Trophoblast cell (in vitro differentiated cells and primary cell): ENCODE data around the gene ENAH.

Source experiments
- DNase-seq, 2 donors: peaks; one replicate each; pipeline ENCODE4 v3.0.0-alpha.2; 2016
- H2AFZ ChIP-seq: 2 replicates; pipeline ENCODE4 v1.6.1; 2013; ENCODE audit warnings: low read length, moderate library complexity, mild to moderate bottlenecking; ENCODE audit not compliant: insufficient read depth, poor library complexity
- H2AK5ac ChIP-seq: 2 replicates; pipeline ENCODE4 v1.6.1; 2013; ENCODE audit warnings: mild to moderate bottlenecking, low read length
- H2BK120ac ChIP-seq: 2 replicates; pipeline ENCODE4 v1.6.1; 2013; ENCODE audit warnings: low read length, mild to moderate bottlenecking, moderate library complexity; ENCODE audit not compliant: insufficient read depth, poor library complexity
- H2BK12ac ChIP-seq: 2 replicates; pipeline ENCODE4 v1.6.1; 2013; ENCODE audit warnings: mild to moderate bottlenecking, low read length, moderate library complexity
- H2BK5ac ChIP-seq: 2 replicates; pipeline ENCODE4 v1.6.1; 2013; ENCODE audit warnings: low read length, low read depth, moderate library complexity, mild to moderate bottlenecking; ENCODE audit not compliant: poor library complexity
- H3K14ac ChIP-seq: 2 replicates; pipeline ENCODE4 v1.6.1; 2013; ENCODE audit warnings: mild to moderate bottlenecking, low read length
- H3K18ac ChIP-seq: 2 replicates; pipeline ENCODE4 v1.6.1; 2013; ENCODE audit warnings: mild to moderate bottlenecking, low read length
- H3K23ac ChIP-seq: 2 replicates; pipeline ENCODE4 v1.6.1; 2013; ENCODE audit warnings: low read length
- H3K27ac ChIP-seq: 2 replicates; pipeline ENCODE4 v1.5.1; 2013; ENCODE audit warnings: low read depth, mild to moderate bottlenecking, inconsistent platforms, low read length, moderate library complexity
- H3K27me3 ChIP-seq: 2 replicates; pipeline ENCODE4 v1.6.1; 2013; ENCODE audit warnings: inconsistent platforms, mild to moderate bottlenecking, low read length, moderate library complexity; ENCODE audit not compliant: insufficient read depth
- H3K36me3 ChIP-seq, 2 experiments: 1 replicate in 1 of 2; 2 replicates in 1 of 2; pipeline ENCODE4 v1.6.1; 2013; ENCODE audit warnings: low read length in 2 of 2, mild to moderate bottlenecking in 2 of 2, moderate library complexity in 1 of 2; ENCODE audit not compliant: insufficient read depth in 2 of 2, control insufficient read depth in 1 of 2
- H3K4ac ChIP-seq: 2 replicates; pipeline ENCODE4 v1.6.1; 2013; ENCODE audit warnings: low read depth, mild to moderate bottlenecking, low read length, moderate library complexity
- H3K4me1 ChIP-seq, 2 experiments: 1 replicate in 1 of 2; 2 replicates in 1 of 2; pipeline ENCODE4 v1.6.1; 2013; ENCODE audit warnings: low read length in 2 of 2, mild to moderate bottlenecking in 2 of 2, moderate library complexity in 1 of 2; ENCODE audit not compliant: insufficient read depth in 2 of 2, control insufficient read depth in 1 of 2
- H3K4me2 ChIP-seq: 2 replicates; pipeline ENCODE4 v1.6.1; 2013; ENCODE audit warnings: inconsistent platforms, mild to moderate bottlenecking, low read length, moderate library complexity
- H3K4me3 ChIP-seq: 2 replicates; pipeline ENCODE4 v1.5.1; 2013; ENCODE audit warnings: mild to moderate bottlenecking, low read depth, low read length, inconsistent platforms
- H3K79me1 ChIP-seq: one replicate; pipeline ENCODE4 v1.6.1; 2013; ENCODE audit warnings: low read length
- H3K79me2 ChIP-seq: 2 replicates; pipeline ENCODE4 v1.6.1; 2013; ENCODE audit warnings: low read length, mild to moderate bottlenecking; ENCODE audit not compliant: control insufficient read depth, insufficient read depth, poor library complexity
- H3K9ac ChIP-seq: 2 replicates; pipeline ENCODE4 v1.6.1; 2013; ENCODE audit warnings: mild to moderate bottlenecking, low read length
- H3K9me3 ChIP-seq: 2 replicates; pipeline ENCODE4 v1.6.1; 2013; ENCODE audit warnings: low read depth, mild to moderate bottlenecking, control low read depth, inconsistent platforms, low read length; ENCODE audit not compliant: insufficient read depth
- H4K12ac ChIP-seq: 2 replicates; pipeline ENCODE4 v1.6.1; 2013; ENCODE audit warnings: low read depth, mild to moderate bottlenecking, low read length, moderate library complexity
- H4K8ac ChIP-seq: 2 replicates; pipeline ENCODE4 v1.6.1; 2013; ENCODE audit warnings: low read depth, mild to moderate bottlenecking, low read length, moderate library complexity
- H4K91ac ChIP-seq: one replicate; pipeline ENCODE4 v1.6.1; 2013; ENCODE audit warnings: low read depth, mild to moderate bottlenecking, low read length, moderate library complexity
- WGBS: extraction: QIAGEN DNeasy Blood & Tissue Kit; methylation state at CpG from one replicate; pipeline ENCODE4 v1.1.7; 2013; ENCODE audit warnings: missing lambda C conversion rate; ENCODE audit not compliant: insufficient read length, insufficient coverage; ENCODE audit errors: extremely low coverage; 5-methylcytosine and 5-hydroxymethylcytosine counted together

The ENAH gene

GRCh38 chr1:225555821-225556220 is 97.1 kb downstream of the ENAH start:
- H3K14ac ChIP-seq, result no peak overlapping the region
- H3K9me3 ChIP-seq, result no peaks in the 10 kb centered on the region
- H3K27me3 ChIP-seq, result no peaks in the 10 kb centered on the region
- H2AFZ ChIP-seq, result no peak overlapping the region
- peaks cover 3% of the 10 kb centered on the region for H3K79me1 ChIP-seq
- WGBS, result no CpG with 5 or more reads among the region's 4 CpGs
- DNase-seq, result no peak
- no peak overlapping the region for H3K9ac ChIP-seq
- H3K4ac ChIP-seq, result no peak overlapping the region
- H2AK5ac ChIP-seq, result no peak overlapping the region
- no peak overlapping the region for H4K8ac ChIP-seq
- peaks cover 0 to 3% of the 10 kb centered on the region in 2 experiments for H3K4me1 ChIP-seq
- no peak overlapping the region for H2BK5ac ChIP-seq
- H3K18ac ChIP-seq, result no peak overlapping the region
- H3K4me3 ChIP-seq, result no peak overlapping the region
- no peaks in the 10 kb centered on the region for H3K79me2 ChIP-seq
- H2BK120ac ChIP-seq, result no peak overlapping the region
- H4K12ac ChIP-seq, result no peak overlapping the region
- no peak overlapping the region for H3K23ac ChIP-seq
- H4K91ac ChIP-seq, result no peak overlapping the region
- H3K36me3 ChIP-seq, result peaks cover 2 to 7% of the 10 kb centered on the region in 2 experiments
- no peak overlapping the region for H3K4me2 ChIP-seq
- H2BK12ac ChIP-seq, result no peak overlapping the region
- no peak overlapping the region for H3K27ac ChIP-seq

DNA sequence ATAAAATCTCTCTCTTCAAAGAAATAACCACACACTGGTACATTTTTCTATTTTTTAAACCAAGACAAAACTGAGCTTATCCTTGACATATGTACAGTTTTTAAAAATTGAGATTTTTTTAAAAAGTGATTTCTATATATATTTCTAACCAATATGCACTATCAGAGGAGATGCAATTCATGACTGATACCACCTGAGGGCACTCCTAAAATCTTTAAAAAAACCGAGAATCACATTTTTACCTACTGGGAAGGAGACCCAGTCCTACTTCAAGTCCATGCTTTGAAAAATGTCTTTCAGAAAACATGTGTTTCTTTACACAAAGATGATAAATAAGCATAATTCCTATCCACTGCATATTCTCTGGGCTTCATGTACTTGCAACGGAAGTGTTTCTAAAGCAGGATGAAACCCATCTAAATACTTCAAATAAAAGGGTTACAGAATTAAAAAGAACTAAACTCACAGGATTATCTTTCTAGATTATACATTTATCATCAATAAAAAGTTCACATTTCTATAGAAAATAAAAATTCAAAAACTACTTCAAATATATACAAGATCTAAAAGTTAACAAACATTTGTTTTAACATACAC is 98.6 kb downstream of the ENAH start:
- no peak overlapping the region for H2AFZ ChIP-seq
- no CpG with 5 or more reads among the region's 2 CpGs for WGBS
- no peak overlapping the region for H3K18ac ChIP-seq
- H4K8ac ChIP-seq, result no peak overlapping the region
- no peak overlapping the region for H2BK12ac ChIP-seq
- no peak overlapping the region for H3K4me2 ChIP-seq
- no peak overlapping the region for H3K4ac ChIP-seq
- no peaks in the 10 kb centered on the region for H3K27me3 ChIP-seq
- H3K36me3 ChIP-seq, result peaks cover 0 to 2% of the 10 kb centered on the region in 2 experiments
- no peaks in the 10 kb centered on the region for H3K9me3 ChIP-seq
- no peak overlapping the region for H3K14ac ChIP-seq
- no peaks in the 10 kb centered on the region for H3K79me2 ChIP-seq
- DNase-seq, result peak in 1 of 2 donors; percentile 63
- no peak overlapping the region for H3K4me3 ChIP-seq
- H3K4me1 ChIP-seq, result no peaks in the 10 kb centered on the region
- H3K27ac ChIP-seq, result no peak overlapping the region
- H2BK5ac ChIP-seq, result no peak overlapping the region
- no peak overlapping the region for H4K12ac ChIP-seq
- H2AK5ac ChIP-seq, result no peak overlapping the region
- H4K91ac ChIP-seq, result no peak overlapping the region
- H3K23ac ChIP-seq, result no peak overlapping the region
- no peaks in the 10 kb centered on the region for H3K79me1 ChIP-seq
- H2BK120ac ChIP-seq, result no peak overlapping the region
- no peak overlapping the region for H3K9ac ChIP-seq

DNA sequence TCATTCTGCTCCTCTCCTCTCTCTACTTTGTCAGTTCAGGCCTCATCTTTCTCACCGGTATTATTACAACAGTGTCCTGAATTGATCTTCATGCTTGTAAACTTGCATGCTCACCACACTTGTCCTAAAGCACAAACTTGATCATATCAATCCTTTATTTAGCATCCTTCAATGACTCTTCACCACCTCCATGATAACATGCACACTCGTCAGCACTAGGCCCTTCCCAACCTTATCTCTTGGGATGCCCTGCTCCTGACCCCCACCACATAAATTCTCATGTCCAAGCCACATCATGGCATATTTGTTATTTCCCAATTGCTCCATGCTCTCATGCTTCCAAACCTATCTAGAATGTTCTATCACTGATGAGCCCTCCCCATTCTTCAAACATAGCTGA is 103.1 kb downstream of the ENAH start:
- no peak overlapping the region for H4K12ac ChIP-seq
- no peaks in the 10 kb centered on the region for H3K9me3 ChIP-seq
- H2BK120ac ChIP-seq, result no peak overlapping the region
- H2AFZ ChIP-seq, result no peak overlapping the region
- no peak overlapping the region for H3K4ac ChIP-seq
- WGBS, result no CpG with 5 or more reads among the region's 2 CpGs
- no peak for DNase-seq
- no peak overlapping the region for H3K14ac ChIP-seq
- peaks cover 3 to 7% of the 10 kb centered on the region in 2 experiments for H3K4me1 ChIP-seq
- no peak overlapping the region for H3K4me2 ChIP-seq
- peaks cover 0 to 4% of the 10 kb centered on the region in 2 experiments for H3K36me3 ChIP-seq
- no peak overlapping the region for H4K8ac ChIP-seq
- no peak overlapping the region for H4K91ac ChIP-seq
- no peak overlapping the region for H3K18ac ChIP-seq
- no peak overlapping the region for H2BK12ac ChIP-seq
- H3K79me1 ChIP-seq, result no peaks in the 10 kb centered on the region
- no peak overlapping the region for H3K4me3 ChIP-seq
- no peaks in the 10 kb centered on the region for H3K27me3 ChIP-seq
- H3K27ac ChIP-seq, result no peak overlapping the region
- H3K79me2 ChIP-seq, result no peaks in the 10 kb centered on the region
- no peak overlapping the region for H3K9ac ChIP-seq
- no peak overlapping the region for H3K23ac ChIP-seq
- no peak overlapping the region for H2BK5ac ChIP-seq
- H2AK5ac ChIP-seq, result no peak overlapping the region

DNA sequence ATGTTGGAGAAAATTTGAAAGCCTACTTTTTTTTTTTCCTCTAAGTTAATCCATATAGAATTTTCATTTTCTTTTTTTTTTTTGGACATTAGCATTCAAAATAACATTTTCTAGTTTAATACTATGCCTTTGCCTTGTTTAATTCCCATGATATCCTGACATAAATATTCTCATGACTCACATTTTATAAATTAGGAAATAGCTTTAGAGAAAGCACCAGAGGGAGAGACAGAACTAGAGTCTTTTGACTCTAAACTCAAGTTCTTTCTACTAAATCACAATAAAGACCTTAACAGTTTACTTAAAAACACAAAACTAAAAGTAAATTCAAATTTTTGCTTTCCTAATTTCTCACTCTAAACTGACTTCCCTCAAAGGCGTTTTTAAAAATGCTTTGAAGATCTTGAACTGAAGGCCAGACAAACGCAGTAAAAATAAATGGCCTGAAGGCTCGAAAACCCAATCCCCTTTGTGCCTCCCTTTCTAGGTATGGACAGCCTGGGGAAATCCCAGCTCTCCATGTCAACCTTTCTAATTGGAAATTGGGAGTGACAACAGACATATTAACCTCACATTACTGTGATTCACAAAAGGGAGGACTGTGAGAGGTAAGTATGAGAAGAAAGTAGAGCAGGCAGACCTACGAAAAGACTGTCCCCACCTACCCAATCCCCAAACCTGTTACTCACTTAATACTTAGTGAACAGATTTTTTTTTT is 104.6 kb downstream of the ENAH start:
- Histone ChIP-seq H3K14ac (no peak overlapping the region), H3K9me3 (no peaks in the 10 kb centered on the region), H4K91ac (no peak overlapping the region), H3K4ac (no peak overlapping the region), H2BK12ac (no peak overlapping the region), H3K9ac (no peak overlapping the region), H2AFZ (no peak overlapping the region), H2BK120ac (no peak overlapping the region), H3K79me1 (no peaks in the 10 kb centered on the region), H3K36me3 (peaks cover 0 to 3% of the 10 kb centered on the region in 2 experiments), H3K4me2 (no peak overlapping the region), H3K18ac (no peak overlapping the region), H2BK5ac (no peak overlapping the region), H4K8ac (no peak overlapping the region), H3K4me3 (no peak overlapping the region), H2AK5ac (no peak overlapping the region), H4K12ac (no peak overlapping the region), H3K23ac (no peak overlapping the region), H3K27me3 (no peaks in the 10 kb centered on the region), H3K79me2 (peaks cover 1% of the 10 kb centered on the region), H3K4me1 (peaks cover 3 to 9% of the 10 kb centered on the region in 2 experiments), H3K27ac (no peak overlapping the region)
- WGBS, result no CpG with 5 or more reads among the region's 4 CpGs
- DNase-seq, result no peak
